Measurements from ENCODE around the gene NDUFA11. TPM values are rescaled to one million over a fixed set of nuclear protein-coding genes. Genes with fewer than 3 reads are reported as not detected.
"Not testable (repeated sequence)": the region's sequence is repeated elsewhere in the genome, so short reads cannot be mapped to it uniquely, and the experiment has no call there.

The NDUFA11 gene
- total RNA-seq, 1 experiment from 2014 or later = 243 TPM

DNA sequence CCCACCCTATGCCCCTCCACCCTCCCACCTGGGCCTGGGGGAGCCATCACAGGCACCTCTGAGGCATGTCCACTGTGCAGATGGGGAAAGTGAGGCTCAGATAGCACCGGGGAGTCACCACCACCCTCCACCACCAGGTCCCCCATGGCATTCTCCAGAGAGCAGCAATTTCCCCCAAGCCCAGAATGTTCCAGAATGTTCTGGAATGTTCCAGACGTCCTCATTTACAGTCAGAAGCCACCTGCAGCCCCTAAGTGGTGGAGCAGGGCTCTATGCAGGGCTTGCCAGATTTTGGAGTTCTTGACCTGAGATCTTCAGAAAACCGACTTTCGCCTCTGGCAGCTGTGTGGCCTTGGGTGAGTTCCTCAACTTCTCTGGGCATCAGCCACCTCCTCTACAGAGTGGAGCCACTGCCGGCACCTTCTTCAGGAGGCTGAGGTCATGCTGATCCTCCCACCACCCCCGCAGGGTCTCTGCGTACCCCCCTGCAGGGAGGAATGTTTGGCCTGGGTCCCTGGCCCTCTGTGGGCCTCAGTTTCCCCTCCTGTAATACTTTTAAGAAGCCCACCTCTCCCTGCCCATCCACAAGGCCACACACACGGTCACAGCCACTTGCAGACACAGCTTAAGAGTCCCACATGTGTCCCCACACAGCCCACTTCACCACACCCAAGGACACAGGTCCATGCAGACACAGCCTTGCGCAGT lies 39.4 kb downstream of the NDUFA11 start:
- Mint-ChIP-seq H3K27me3 (ENCODE audit: insufficient read depth, unreplicated experiment) (peaks cover 9% of the 10 kb centered on the region), H3K27ac (ENCODE audit: low read depth, unreplicated experiment) (no peak overlapping the region), H3K36me3 (ENCODE audit: insufficient read depth, unreplicated experiment) (no peaks in the 10 kb centered on the region), H3K4me3 (ENCODE audit: unreplicated experiment) (no peak overlapping the region), H3K9me3 (ENCODE audit: unreplicated experiment) (no peaks in the 10 kb centered on the region), H3K4me1 (ENCODE audit: insufficient read depth, unreplicated experiment) (no peaks in the 10 kb centered on the region)
- DNase-seq (ENCODE audit: unreplicated experiment) = no peak
- ChIA-PET CTCF (no interaction called here), POLR2A (interaction anchor here (0.6 kb wide), 1 partner anchor 120 kb away, joined by 3 read pairs; no protein-coding TSS in a partner anchor)
- TF ChIP-seq, protein P1, sequence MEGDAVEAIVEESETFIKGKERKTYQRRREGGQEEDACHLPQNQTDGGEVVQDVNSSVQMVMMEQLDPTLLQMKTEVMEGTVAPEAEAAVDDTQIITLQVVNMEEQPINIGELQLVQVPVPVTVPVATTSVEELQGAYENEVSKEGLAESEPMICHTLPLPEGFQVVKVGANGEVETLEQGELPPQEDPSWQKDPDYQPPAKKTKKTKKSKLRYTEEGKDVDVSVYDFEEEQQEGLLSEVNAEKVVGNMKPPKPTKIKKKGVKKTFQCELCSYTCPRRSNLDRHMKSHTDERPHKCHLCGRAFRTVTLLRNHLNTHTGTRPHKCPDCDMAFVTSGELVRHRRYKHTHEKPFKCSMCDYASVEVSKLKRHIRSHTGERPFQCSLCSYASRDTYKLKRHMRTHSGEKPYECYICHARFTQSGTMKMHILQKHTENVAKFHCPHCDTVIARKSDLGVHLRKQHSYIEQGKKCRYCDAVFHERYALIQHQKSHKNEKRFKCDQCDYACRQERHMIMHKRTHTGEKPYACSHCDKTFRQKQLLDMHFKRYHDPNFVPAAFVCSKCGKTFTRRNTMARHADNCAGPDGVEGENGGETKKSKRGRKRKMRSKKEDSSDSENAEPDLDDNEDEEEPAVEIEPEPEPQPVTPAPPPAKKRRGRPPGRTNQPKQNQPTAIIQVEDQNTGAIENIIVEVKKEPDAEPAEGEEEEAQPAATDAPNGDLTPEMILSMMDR (IDR thresholded peaks at IDR 0.05; ENCODE audit: unreplicated experiment) = no peak
- BruUV-seq (replicated peaks) = no TSS peak
- intact Hi-C loops (cut with micrococcal nuclease) = no loop called here

DNA sequence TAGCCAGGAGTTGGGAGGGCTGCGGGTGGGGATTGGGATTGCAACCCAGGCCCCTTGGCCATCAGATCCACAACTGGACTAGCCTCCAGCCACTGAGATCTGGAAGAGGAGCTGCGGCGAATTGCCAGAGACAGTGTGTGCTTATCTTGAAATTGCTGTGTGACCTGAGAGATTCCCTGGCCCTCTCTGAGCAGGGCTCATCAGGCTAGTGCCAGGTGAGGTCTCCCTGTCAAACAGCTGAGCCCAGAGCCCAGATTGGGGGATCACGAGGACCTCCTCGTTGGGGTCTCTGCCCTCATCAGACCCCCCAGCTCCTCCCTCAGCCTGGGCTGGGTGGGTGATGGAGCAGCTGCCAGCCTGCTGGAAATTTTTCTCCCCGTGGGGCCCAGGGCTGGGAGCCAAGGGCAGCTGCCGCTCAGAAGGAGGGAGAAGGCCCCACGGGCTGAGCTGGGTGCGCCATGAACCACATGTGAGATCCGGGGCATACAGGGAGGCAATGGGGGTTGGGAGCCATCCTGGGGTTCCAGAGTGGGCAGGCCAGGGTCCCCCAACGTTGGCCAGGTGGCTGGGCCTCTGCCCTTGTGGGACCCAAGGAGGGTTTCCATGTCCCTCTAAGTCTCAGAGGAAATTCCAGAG lies 40.4 kb downstream of the NDUFA11 start:
- BruUV-seq (replicated peaks) = no TSS peak
- CTCF ChIA-PET = no interaction called here

DNA sequence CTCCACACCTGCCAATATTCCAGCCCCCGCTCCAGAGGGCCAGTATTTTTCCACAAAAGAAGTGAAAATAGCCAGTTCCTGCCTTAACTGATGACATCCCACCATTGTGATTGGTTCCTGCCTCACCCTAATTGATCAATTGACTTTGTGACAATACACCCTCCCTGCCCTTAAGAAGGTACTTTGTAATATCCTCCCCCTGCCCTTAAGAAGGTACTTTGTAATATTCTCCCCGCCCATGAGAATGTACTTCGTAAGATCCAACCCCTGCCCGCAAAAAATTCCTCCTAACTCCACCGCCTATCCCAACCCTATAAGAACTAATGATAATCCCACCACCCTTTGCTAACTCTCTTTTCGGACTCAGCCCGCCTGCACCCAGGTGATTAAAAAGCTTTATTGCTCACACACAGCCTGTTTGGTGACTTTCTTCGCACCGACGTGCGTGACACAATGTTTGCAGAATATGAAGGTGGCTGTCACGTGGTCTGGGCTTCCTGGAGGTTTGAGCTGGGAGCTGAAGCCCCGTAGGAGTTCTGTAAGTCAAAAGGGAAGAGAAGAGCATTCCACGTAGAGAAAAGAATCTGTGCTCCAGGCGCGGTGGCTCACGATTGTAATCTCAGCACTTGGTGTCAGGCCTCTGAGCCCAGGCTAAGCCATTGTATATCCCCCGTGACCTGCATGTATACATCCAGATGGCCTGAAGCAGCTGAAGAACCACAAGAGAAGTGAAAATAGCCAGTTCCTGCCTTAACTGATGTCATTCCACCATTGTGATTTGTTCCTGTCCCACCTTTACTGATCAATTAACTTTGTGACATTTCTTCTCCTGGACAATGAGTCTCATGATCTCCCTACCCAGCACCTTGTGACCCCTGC lies 46.1 kb downstream of the NDUFA11 start:
- ChIA-PET CTCF (no interaction called here), POLR2A (interaction anchor here (1.3 kb wide), 1 partner anchor 46 kb away, joined by 3 read pairs; the partner anchor contains the start of gene NDUFA11)
- Mint-ChIP-seq H3K27ac (ENCODE audit: low read depth, unreplicated experiment) (no peak overlapping the region), H3K27me3 (ENCODE audit: insufficient read depth, unreplicated experiment) (peaks cover 17% of the 10 kb centered on the region), H3K4me1 (ENCODE audit: insufficient read depth, unreplicated experiment) (no peaks in the 10 kb centered on the region), H3K4me3 (ENCODE audit: unreplicated experiment) (no peak overlapping the region), H3K9me3 (ENCODE audit: unreplicated experiment) (no peaks in the 10 kb centered on the region), H3K36me3 (ENCODE audit: insufficient read depth, unreplicated experiment) (no peaks in the 10 kb centered on the region)
- no TSS peak for BruUV-seq (replicated peaks)
- DNase-seq (ENCODE audit: unreplicated experiment) = no peak
- TF ChIP-seq, protein P1 (IDR thresholded peaks at IDR 0.05; ENCODE audit: unreplicated experiment) = no peak
- intact Hi-C loops (cut with micrococcal nuclease) = no loop called here

More for the DNA sequence above, 40.4 kb downstream of the NDUFA11 start:
- Mint-ChIP-seq H3K9me3 (ENCODE audit: unreplicated experiment) (no peaks in the 10 kb centered on the region), H3K27ac (ENCODE audit: low read depth, unreplicated experiment) (no peak overlapping the region), H3K4me3 (ENCODE audit: unreplicated experiment) (no peak overlapping the region), H3K4me1 (ENCODE audit: insufficient read depth, unreplicated experiment) (no peaks in the 10 kb centered on the region), H3K27me3 (ENCODE audit: insufficient read depth, unreplicated experiment) (peaks cover 8% of the 10 kb centered on the region), H3K36me3 (ENCODE audit: insufficient read depth, unreplicated experiment) (no peaks in the 10 kb centered on the region)
- intact Hi-C loops (cut with micrococcal nuclease) = no loop called here
- DNase-seq (ENCODE audit: unreplicated experiment) = no peak
- TF ChIP-seq, protein P1 (IDR thresholded peaks at IDR 0.05; ENCODE audit: unreplicated experiment) = no peak
- POLR2A ChIA-PET = no interaction called here

DNA sequence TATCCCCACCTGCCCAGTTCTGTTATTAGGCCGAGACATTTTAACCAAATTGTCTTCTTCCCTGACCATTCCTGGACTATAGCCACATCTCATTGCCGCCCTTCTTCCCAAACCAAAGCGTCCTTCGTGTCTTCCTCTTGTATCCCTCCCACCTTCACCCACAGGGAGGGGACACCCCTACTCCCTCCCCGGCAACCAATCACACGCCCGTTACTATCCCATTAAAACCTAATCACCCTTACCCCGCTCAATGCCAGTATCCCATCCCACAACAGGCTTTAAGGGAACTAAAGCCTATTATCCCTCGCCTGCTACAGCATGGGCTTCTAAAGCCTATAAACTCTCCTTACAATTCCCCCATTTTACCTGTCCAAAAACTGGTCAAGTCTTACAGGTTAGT lies 48.4 kb downstream of the NDUFA11 start:
- BruUV-seq (replicated peaks); H3K27ac Mint-ChIP-seq (ENCODE audit: low read depth, unreplicated experiment); H3K4me1 Mint-ChIP-seq (ENCODE audit: insufficient read depth, unreplicated experiment); CTCF ChIA-PET; intact Hi-C loops (cut with micrococcal nuclease); H3K4me3 Mint-ChIP-seq (ENCODE audit: unreplicated experiment); H3K36me3 Mint-ChIP-seq (ENCODE audit: insufficient read depth, unreplicated experiment); H3K9me3 Mint-ChIP-seq (ENCODE audit: unreplicated experiment); DNase-seq (ENCODE audit: unreplicated experiment); POLR2A ChIA-PET: not testable (repeated sequence)
- peaks cover 20% of the 10 kb centered on the region for H3K27me3 Mint-ChIP-seq (ENCODE audit: insufficient read depth, unreplicated experiment)

DNA sequence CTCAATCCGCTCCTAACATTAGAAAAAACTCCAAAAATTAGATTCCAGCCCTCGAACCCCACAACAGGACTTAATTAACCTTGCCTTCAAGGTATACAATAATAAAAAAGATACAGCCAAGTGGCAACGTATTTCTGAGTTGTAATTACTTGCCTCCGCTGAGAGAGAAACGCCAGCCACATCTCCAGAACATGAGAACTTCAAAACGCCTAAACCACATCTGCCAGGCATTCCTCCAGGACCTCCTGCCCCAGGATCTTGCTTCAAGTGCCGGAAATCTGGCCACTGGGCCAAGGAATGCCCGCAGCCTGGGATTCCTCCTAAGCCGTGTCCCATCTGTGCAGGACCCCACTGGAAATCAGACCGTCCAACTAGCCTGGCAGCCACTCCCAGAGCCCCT lies 49.5 kb downstream of the NDUFA11 start:
- intact Hi-C loops (cut with micrococcal nuclease); BruUV-seq (replicated peaks); DNase-seq (ENCODE audit: unreplicated experiment); CTCF ChIA-PET; H3K27ac Mint-ChIP-seq (ENCODE audit: low read depth, unreplicated experiment); H3K36me3 Mint-ChIP-seq (ENCODE audit: insufficient read depth, unreplicated experiment); H3K9me3 Mint-ChIP-seq (ENCODE audit: unreplicated experiment); H3K4me3 Mint-ChIP-seq (ENCODE audit: unreplicated experiment); POLR2A ChIA-PET; H3K4me1 Mint-ChIP-seq (ENCODE audit: insufficient read depth, unreplicated experiment): not testable (repeated sequence)
- peaks cover 20% of the 10 kb centered on the region for H3K27me3 Mint-ChIP-seq (ENCODE audit: insufficient read depth, unreplicated experiment)
